ENCODE results near the gene FTH1. TPM values are rescaled to one million over a fixed set of nuclear protein-coding genes. Genes with fewer than 3 reads are reported as not detected.

Gene FTH1
- total and polyA plus RNA-seq, 8 donors = 1,788 to 5,494 (median 2,077) TPM

GRCh38 chr11:61999141-61999975 lies 31.9 kb upstream of the FTH1 start:
- ATAC-seq (no peak), DNase-seq (peak in 1 of 4 donors; percentile 6)
- Histone ChIP-seq H3K4me3 (no peak overlapping the region), H3K27me3 (no peaks in the 10 kb centered on the region), H3K36me3 (no peaks in the 10 kb centered on the region), H3K4me1 (peaks cover 0 to 21% of the 10 kb centered on the region in 2 donors), H3K9me3 (peaks cover 0 to 13% of the 10 kb centered on the region in 2 donors), H3K27ac (no peak overlapping the region)
- intact Hi-C loops (cut with DNase I) = no loop called here
- no peak for TF ChIP-seq CTCF (IDR thresholded peaks at IDR 0.05)

- intact Hi-C loops (cut with DNase I) = no loop called here
- no peak overlapping the region for H3K4me3 ChIP-seq
- ATAC-seq = no peak
Observed at GRCh38 chr11:61996933-61997332, 29.5 kb upstream of the FTH1 start.

GRCh38 chr11:61994981-61995380 lies 27.5 kb upstream of the FTH1 start:
- intact Hi-C loops (cut with DNase I) = no loop called here
- H3K4me3 ChIP-seq = no peak overlapping the region
- no peaks in the 10 kb centered on the region for H3K27me3 ChIP-seq
- H3K9me3 ChIP-seq = peaks cover 0 to 13% of the 10 kb centered on the region in 2 donors
- TF ChIP-seq CTCF (IDR thresholded peaks at IDR 0.05) = no peak
- DNase-seq (no peak), ATAC-seq (no peak)
- no peaks in the 10 kb centered on the region for H3K36me3 ChIP-seq
- H3K27ac ChIP-seq = no peak overlapping the region
- no peaks in the 10 kb centered on the region for H3K4me1 ChIP-seq

More at GRCh38 chr11:61996933-61997332, 29.5 kb upstream of the FTH1 start:
- Histone ChIP-seq H3K36me3 (no peaks in the 10 kb centered on the region), H3K27ac (no peak overlapping the region), H3K4me1 (peaks cover 0 to 9% of the 10 kb centered on the region in 2 donors), H3K9me3 (peaks cover 0 to 15% of the 10 kb centered on the region in 2 donors), H3K27me3 (no peaks in the 10 kb centered on the region)
- TF ChIP-seq CTCF (IDR thresholded peaks at IDR 0.05) = no peak
- DNase-seq = peak in 1 of 4 donors; percentile 12

GRCh38 chr11:61985869-61986268 lies 18.4 kb upstream of the FTH1 start:
- DNase-seq (peak in 1 of 4 donors; percentile 57), ATAC-seq (peak; percentile 96)
- H3K9me3 ChIP-seq = peaks cover 0 to 2% of the 10 kb centered on the region in 2 donors
- no peaks in the 10 kb centered on the region for H3K36me3 ChIP-seq
- H3K27ac ChIP-seq = no peak overlapping the region
- no peak overlapping the region for H3K4me3 ChIP-seq
- intact Hi-C loops (cut with DNase I) = no loop called here
- H3K4me1 ChIP-seq = peaks cover 0 to 10% of the 10 kb centered on the region in 2 donors
- H3K27me3 ChIP-seq = no peaks in the 10 kb centered on the region
- no peak for TF ChIP-seq CTCF (IDR thresholded peaks at IDR 0.05)

GRCh38 chr11:61983419-61983818 lies 16.0 kb upstream of the FTH1 start:
- intact Hi-C loops (cut with DNase I) = no loop called here
- peaks cover 0 to 23% of the 10 kb centered on the region in 2 donors for H3K4me1 ChIP-seq
- H3K9me3 ChIP-seq = peaks cover 0 to 2% of the 10 kb centered on the region in 2 donors

More at GRCh38 chr11:61983419-61983818, 16.0 kb upstream of the FTH1 start:
- no peaks in the 10 kb centered on the region for H3K27me3 ChIP-seq
- H3K4me3 ChIP-seq = no peak overlapping the region
- H3K27ac ChIP-seq = no peak overlapping the region
- DNase-seq = peak in 1 of 4 donors; percentile 4
- H3K36me3 ChIP-seq = no peaks in the 10 kb centered on the region
- TF ChIP-seq CTCF (IDR thresholded peaks at IDR 0.05) = no peak
- ATAC-seq = no peak

All from left lung (tissue), 10 donors.